Epithelial cell of alveolus of lung (primary cell): ENCODE results near the gene PTGDR. TPM values are rescaled to one million over a fixed set of nuclear protein-coding genes. Genes with fewer than 3 reads are reported as not detected.

Experiments
- total RNA-seq: library from RNA; depleted of rRNA; stranded (reverse); fragments of >200 nt; gene quantifications from 2 replicates; pipeline ENCODE4 v1.2.1, GENCODE V29; 2015

PTGDR gene, protein sequence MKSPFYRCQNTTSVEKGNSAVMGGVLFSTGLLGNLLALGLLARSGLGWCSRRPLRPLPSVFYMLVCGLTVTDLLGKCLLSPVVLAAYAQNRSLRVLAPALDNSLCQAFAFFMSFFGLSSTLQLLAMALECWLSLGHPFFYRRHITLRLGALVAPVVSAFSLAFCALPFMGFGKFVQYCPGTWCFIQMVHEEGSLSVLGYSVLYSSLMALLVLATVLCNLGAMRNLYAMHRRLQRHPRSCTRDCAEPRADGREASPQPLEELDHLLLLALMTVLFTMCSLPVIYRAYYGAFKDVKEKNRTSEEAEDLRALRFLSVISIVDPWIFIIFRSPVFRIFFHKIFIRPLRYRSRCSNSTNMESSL
- 0.26 TPM in 1 of 2 replicates, not detected in the other for total RNA-seq

DNA sequence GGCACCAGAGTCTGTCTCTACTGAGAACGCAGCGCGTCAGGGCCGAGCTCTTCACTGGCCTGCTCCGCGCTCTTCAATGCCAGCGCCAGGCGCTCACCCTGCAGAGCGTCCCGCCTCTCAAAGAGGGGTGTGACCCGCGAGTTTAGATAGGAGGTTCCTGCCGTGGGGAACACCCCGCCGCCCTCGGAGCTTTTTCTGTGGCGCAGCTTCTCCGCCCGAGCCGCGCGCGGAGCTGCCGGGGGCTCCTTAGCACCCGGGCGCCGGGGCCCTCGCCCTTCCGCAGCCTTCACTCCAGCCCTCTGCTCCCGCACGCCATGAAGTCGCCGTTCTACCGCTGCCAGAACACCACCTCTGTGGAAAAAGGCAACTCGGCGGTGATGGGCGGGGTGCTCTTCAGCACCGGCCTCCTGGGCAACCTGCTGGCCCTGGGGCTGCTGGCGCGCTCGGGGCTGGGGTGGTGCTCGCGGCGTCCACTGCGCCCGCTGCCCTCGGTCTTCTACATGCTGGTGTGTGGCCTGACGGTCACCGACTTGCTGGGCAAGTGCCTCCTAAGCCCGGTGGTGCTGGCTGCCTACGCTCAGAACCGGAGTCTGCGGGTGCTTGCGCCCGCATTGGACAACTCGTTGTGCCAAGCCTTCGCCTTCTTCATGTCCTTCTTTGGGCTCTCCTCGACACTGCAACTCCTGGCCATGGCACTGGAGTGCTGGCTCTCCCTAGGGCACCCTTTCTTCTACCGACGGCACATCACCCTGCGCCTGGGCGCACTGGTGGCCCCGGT, at the start of gene PTGDR:
PTGDR (plus strand) TSS at position 198 of the 778 bp plus-strand sequence; CDS start at position 315, 117 bp downstream.

DNA sequence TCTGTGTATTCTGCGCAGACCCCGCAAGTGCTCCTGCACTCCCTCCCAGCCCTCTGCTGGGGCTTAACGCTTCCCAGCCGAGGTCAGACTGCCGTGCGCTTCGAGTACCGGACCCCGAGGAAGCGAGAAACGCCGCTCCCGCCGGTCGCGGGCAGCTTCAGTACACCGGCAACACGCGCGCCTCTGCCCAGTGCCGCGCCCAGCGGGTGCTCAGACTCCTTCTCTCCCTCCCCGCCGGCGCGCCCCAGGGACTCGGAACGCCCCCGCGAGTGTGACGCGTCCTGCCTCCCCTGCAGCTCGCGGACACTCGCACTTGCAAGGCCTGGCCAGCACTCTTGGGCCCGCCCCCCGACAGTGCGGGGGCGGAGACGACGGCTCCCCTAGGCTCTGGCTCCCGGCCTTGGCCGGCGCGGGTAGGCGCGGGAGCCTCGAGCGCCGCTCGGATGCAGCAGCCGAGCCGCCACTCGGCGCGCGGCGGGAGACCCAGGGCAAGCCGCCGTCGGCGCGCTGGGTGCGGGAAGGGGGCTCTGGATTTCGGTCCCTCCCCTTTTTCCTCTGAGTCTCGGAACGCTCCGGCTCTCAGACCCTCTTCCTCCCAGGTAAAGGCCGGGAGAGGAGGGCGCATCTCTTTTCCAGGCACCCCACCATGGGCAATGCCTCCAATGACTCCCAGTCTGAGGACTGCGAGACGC, 46.6 kb downstream of the PTGDR start, which contains the start of gene PTGER2:
PTGER2 (plus strand) TSS at position 410 of the 692 bp plus-strand sequence; CDS start at position 647, 237 bp downstream.

Other genes with a start within 250 kb of the PTGDR start
- 104 and 178 TPM in 2 replicates for gene NID2, start 198.6 kb upstream of the PTGDR start, total RNA-seq
- gene PTGER2, start 46.6 kb downstream of the PTGDR start, total RNA-seq = 33.9 and 129 TPM in 2 replicates